Suprapubic skin (tissue), 3 donors: ENCODE results near the gene IL34.

Source experiments
- CTCF ChIP-seq, 2 donors: fragments of 200-600 bp in 1 of 2; fragments of 450-650 bp in 1 of 2; sonication (generic) in 1 of 2; IDR thresholded peaks; one replicate each; pipeline ENCODE4 v1.5.1; 2016 to 2019; ENCODE audit warnings: antibody characterized with exemption in 2 of 2, mild to moderate bottlenecking in 1 of 2, moderate library complexity in 1 of 2
- POLR2A ChIP-seq, 2 donors: fragments of 450-650 bp; IDR thresholded peaks; one replicate each; pipeline ENCODE4 v1.6.1; 2017; ENCODE audit warnings: antibody characterized with exemption in 2 of 2, mild to moderate bottlenecking in 2 of 2, moderate library complexity in 2 of 2

- TF ChIP-seq POLR2A (IDR thresholded peaks at IDR 0.05) (no peak), CTCF (IDR thresholded peaks at IDR 0.05) (no peak)
Observed at GRCh38 chr16:70646260-70647241, at the start of gene IL34.
